HEK293 (cell line): ENCODE results near the gene PRAMEF8.
"Not testable (repeated sequence)": the region's sequence is repeated elsewhere in the genome, so short reads cannot be mapped to it uniquely, and the experiment has no call there.

Experiments
- CTCF ChIA-PET: fragments of 350-600 bp; formaldehyde crosslinking; extraction: SDS; loops from one replicate; lab custom pipeline; 2021; ENCODE audit warnings: antibody characterized with exemption; lab: Yijun Ruan, JAX
- POLR2A ChIA-PET: fragments of 300-600 bp; formaldehyde crosslinking; extraction: SDS; loops from one replicate; lab custom pipeline; 2020; ENCODE audit warnings: antibody characterized with exemption, inconsistent platforms; lab: Yijun Ruan, JAX
- H3K27ac ChIP-seq: fragments of 200-500 bp; sonication (Bioruptor generic); 2 replicates; pipeline ENCODE4 v1.5.1; 2014; ENCODE audit warnings: low read depth, low read length, control low read depth, inconsistent platforms; ENCODE audit errors: extremely low read depth
- H3K36me3 ChIP-seq, 2 experiments: fragments of 200-500 bp in 1 of 2; sonication (Bioruptor generic) in 1 of 2; 1 replicate in 1 of 2; 2 replicates in 1 of 2; pipeline ENCODE4 v1.5.1; 2014 to 2017; ENCODE audit warnings: inconsistent platforms in 2 of 2, low read length in 2 of 2; ENCODE audit not compliant: control insufficient read depth in 2 of 2, insufficient read depth in 1 of 2
- H3K4me1 ChIP-seq: fragments of 200-500 bp; sonication (Bioruptor generic); 2 replicates; pipeline ENCODE4 v1.5.1; 2014; ENCODE audit warnings: mild to moderate bottlenecking, low read length, inconsistent platforms; ENCODE audit not compliant: control insufficient read depth, insufficient read depth
- H3K4me3 ChIP-seq: 2 replicates; pipeline ENCODE4 v1.5.1; 2011; ENCODE audit warnings: low read depth, mild to moderate bottlenecking, control low read depth, low read length, moderate library complexity
- H3K9me3 ChIP-seq: fragments of 200-500 bp; sonication (Bioruptor generic); 2 replicates; pipeline ENCODE4 v1.5.1; 2014; ENCODE audit warnings: low read depth, low read length, inconsistent platforms; ENCODE audit not compliant: control insufficient read depth, insufficient read depth

Gene PRAMEF8

DNA sequence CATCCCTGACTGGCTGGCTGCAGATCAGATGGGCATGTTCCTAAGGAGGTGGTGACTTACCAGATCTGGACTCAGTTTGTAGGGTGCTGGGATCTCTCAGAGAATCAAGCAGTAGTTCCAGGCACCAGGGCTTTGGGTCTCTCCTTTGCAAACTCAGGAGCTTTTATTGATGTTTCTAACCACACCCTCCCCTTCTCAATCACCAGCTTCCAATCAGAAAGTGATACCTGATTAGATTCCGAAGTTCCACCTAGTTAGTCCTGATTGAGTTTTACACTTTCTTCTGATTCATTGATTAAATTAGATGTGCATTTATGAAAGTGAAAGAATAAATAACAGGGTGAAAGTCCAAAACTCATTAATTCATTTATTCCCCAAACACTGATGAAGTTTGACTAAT, at the start of gene PRAMEF8:
PRAMEF8 (minus strand) TSS at position 101 of the 400 bp plus-strand sequence. CDS start 1,046 bp downstream, outside the sequence.
- H3K36me3 ChIP-seq, H3K27ac ChIP-seq, H3K4me1 ChIP-seq, CTCF ChIA-PET, POLR2A ChIA-PET, H3K9me3 ChIP-seq, H3K4me3 ChIP-seq: not testable (repeated sequence)

DNA sequence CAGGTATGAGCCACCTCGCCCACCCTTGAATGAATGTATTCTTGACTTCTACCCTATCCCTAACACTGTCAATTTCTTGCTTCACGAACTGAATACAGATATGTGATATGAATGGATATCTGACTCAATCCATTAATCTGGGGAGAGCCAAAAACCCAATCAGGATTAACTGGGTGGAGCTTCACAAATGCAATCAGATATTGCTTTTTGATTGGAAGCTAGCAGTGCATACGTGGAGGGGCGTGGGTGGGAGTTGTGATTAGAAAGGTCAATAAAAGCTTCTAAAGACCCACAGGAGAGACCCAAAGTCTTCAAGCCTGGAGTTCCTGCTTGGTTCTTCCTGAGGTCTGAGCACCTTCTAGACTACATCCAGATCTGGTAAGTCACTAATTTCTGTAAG, 30.3 kb upstream of the PRAMEF8 start, which contains the start of gene PRAMEF15:
PRAMEF15 (plus strand) TSS at position 301 of the 400 bp plus-strand sequence. CDS start 2,827 bp downstream, outside the sequence.
- H3K36me3 ChIP-seq, H3K4me1 ChIP-seq, H3K9me3 ChIP-seq, H3K27ac ChIP-seq, POLR2A ChIA-PET, CTCF ChIA-PET, H3K4me3 ChIP-seq: not testable (repeated sequence)

DNA sequence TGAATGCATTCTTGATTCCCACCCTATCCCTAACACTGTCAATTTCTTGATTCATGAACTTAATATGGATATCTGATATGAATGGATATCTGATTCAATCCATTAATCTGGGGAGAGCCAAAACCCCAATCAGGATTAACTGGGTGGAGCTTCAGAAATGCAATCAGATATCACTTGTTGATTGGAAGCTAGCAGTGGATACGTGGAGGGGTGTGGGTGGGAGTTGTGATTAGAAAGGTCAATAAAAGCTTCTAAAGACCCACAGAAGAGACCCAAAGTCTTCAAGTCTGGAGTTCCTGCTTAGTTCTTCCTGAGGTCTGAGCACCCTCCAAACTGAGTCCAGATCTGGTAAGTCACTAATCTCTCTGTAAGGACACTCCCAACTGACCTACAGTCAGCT, 18.3 kb upstream of the PRAMEF8 start, which contains the start of gene PRAMEF33:
PRAMEF33 (plus strand) TSS at position 301 of the 400 bp plus-strand sequence. CDS start 2,416 bp downstream, outside the sequence.
- CTCF ChIA-PET, H3K36me3 ChIP-seq, H3K4me1 ChIP-seq, POLR2A ChIA-PET, H3K4me3 ChIP-seq, H3K9me3 ChIP-seq, H3K27ac ChIP-seq: not testable (repeated sequence)

DNA sequence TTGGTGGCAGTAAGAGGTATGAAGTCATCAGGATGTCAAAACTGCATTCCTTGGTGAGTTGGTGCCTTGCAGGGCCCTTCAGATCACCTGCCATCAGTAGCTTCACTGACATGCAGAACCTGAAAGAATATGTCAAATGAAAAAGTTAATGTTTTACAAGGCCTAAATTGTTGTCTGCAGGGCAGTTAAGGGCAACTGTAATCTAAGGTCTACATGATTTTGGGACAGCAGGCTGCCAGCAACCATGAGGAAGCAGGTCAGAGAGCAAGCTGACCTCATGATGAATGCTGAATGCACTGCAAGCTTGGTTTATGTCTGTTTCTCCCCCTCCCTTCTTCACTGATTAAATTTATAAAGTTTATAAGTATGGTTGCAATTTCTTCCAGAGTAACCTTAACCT, 17.3 kb upstream of the PRAMEF8 start:
- H3K27ac ChIP-seq, H3K4me3 ChIP-seq, H3K9me3 ChIP-seq, POLR2A ChIA-PET, CTCF ChIA-PET, H3K36me3 ChIP-seq, H3K4me1 ChIP-seq: not testable (repeated sequence)

DNA sequence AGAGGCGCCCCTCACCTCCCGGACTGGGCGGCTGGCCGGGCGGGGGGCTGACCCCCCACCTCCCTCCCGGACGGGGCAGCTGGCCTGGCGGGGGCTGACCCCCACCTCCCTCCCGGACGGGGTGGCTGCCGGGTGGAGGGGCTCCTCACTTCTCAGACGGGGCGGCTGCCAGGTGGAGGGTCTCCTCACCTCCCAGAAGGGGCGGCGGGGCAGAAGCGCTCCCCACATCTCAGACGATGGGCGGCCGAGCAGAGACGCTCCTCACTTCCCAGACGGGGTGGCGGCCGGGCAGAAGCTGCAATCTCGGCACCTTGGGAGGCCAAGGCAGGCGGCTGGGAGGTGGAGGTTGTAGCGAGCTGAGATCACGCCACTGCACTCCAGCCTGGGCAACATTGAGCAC, 13.8 kb upstream of the PRAMEF8 start:
- H3K27ac ChIP-seq, POLR2A ChIA-PET, CTCF ChIA-PET, H3K9me3 ChIP-seq, H3K4me1 ChIP-seq, H3K4me3 ChIP-seq, H3K36me3 ChIP-seq: not testable (repeated sequence)

DNA sequence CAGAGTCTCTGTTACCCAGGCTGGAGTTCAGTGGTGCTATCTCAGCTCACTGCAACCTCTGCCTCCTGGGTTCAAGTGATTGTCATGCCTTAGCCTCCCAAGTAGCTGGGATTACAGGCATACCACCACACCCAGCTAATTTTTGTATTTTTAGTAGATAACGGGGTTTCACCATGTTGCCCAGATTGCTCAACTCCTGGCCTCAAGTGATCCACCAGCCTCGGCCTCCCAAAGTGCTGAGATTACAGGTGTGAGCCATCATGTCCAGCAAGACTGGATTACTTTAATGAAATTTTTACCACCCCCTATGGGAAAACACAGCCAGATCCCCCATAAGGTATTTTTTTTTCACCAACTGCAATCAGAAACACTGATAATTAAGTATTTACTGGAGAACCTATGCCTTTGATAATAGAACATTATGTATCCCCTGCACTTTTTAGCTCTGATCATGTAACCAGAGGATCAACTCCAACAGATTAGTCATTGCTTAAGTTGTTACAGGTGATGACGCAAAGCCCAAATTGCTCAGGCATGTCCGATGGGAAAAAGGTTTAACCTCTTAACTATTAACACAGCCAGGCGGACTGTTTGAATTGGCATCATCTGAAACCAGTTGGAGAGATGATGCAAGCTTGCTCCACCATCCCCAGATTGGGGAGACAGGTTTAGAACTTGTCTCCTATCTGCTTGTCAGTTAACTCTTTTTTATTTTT, 12.4 kb upstream of the PRAMEF8 start:
- H3K36me3 ChIP-seq, H3K9me3 ChIP-seq, H3K4me1 ChIP-seq, CTCF ChIA-PET, POLR2A ChIA-PET, H3K4me3 ChIP-seq, H3K27ac ChIP-seq: not testable (repeated sequence)

DNA sequence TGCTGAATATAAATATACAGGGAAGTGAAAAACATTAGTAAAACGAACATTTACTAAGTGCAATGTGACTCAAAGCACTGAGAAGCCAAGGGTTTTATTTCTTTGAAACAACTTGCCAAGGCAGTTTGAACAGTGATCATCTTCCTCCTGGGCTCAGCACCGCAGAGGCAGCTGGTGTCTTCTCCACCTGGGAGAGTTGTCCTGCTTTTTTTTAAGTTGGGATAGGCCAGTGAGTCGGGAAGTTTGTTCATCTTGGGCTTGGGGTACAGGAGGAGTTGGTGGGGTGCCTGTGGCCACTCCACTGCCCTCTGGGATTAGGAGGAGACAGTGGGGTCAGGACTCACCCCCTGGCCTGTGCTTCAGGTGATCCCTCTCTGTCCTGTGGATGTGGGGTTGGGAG, 4.1 kb upstream of the PRAMEF8 start:
- CTCF ChIA-PET, H3K4me3 ChIP-seq, H3K36me3 ChIP-seq, H3K4me1 ChIP-seq, H3K27ac ChIP-seq, H3K9me3 ChIP-seq, POLR2A ChIA-PET: not testable (repeated sequence)

DNA sequence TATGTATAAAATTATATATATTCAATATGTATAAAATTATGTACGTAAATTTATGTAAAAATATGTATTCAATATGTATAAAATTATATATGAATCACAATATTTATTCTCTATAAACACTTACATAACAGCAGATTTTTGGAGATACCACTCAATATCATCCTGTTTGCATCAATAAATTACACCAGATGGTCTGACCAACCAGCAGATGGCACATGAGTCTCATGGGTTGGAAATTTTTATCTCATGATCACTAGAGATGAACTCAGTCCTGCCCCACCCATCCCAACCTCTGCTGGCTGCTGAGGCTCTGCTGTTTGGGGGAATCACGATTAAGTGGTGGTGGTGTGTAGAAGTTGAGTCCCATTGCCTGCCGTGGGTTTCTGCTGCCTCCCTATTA, 5.3 kb downstream of the PRAMEF8 start:
- H3K27ac ChIP-seq, POLR2A ChIA-PET, H3K9me3 ChIP-seq, H3K36me3 ChIP-seq, H3K4me1 ChIP-seq, H3K4me3 ChIP-seq, CTCF ChIA-PET: not testable (repeated sequence)

DNA sequence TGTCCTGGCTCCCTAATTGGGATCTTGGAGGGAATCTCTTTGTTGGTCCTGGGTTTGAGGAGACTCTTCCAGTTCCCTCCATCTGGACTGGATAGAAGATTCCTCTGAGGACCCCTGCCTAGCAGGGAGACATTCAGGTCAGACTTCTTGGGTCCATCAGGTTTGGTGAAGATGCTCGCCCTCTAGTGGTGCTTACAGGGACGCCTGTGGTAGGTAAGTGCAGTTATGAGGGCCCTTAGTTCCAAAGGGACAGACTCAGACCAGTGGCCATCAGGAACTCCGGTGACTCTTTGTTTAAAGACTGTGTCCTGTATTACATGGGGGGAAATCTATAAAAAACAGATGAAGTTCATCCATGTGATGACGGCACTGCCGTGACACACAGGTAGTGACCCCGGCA, 7.9 kb downstream of the PRAMEF8 start:
- H3K36me3 ChIP-seq, H3K4me3 ChIP-seq, H3K9me3 ChIP-seq, H3K4me1 ChIP-seq, CTCF ChIA-PET, POLR2A ChIA-PET, H3K27ac ChIP-seq: not testable (repeated sequence)

DNA sequence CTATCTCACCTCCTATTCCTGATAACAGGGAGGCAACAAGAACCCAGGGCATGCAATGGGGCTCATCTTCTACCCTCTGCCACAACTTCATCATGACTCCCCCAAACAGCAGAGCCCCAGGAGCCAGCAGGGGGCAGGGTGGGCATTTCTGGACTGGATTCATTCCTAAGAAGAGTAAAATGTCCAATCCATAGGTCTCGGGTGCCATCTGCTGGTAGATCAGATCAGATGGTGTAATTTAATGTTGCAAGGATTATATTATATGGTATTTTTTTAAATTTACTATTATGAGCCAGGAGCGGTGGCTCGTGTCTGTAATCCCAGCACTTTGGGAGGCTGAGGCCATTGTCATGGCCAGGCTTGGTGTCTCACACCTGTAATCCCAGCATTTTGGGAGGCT, 19.8 kb downstream of the PRAMEF8 start:
- H3K4me1 ChIP-seq, H3K4me3 ChIP-seq, CTCF ChIA-PET, H3K27ac ChIP-seq, POLR2A ChIA-PET, H3K9me3 ChIP-seq, H3K36me3 ChIP-seq: not testable (repeated sequence)

DNA sequence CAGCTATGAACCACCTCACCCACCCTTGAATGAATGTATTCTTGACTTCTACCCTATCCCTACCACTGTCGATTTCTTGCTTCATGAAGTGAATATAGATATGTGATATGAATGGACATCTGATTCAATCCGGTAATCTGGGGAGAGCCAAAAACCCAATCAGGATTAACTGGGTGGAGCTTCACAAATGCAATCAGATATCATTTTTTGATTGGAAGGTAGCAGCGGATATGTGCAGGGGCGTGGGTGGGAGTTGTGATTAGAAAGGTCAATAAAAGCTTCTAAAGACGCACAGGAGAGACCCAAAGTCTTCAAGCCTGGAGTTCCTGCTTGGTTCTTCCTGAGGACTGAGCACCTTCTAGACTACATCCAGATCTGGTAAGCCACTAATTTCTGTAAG, 31.0 kb downstream of the PRAMEF8 start, which contains the start of gene PRAMEF5:
PRAMEF5 (plus strand) TSS at position 301 of the 400 bp plus-strand sequence. CDS start 5,071 bp downstream, outside the sequence.
- H3K4me1 ChIP-seq, POLR2A ChIA-PET, H3K36me3 ChIP-seq, H3K4me3 ChIP-seq, H3K9me3 ChIP-seq, H3K27ac ChIP-seq, CTCF ChIA-PET: not testable (repeated sequence)
